Rectal smooth muscle tissue (tissue), 1 donor: ENCODE measurements around the gene CDT1.

Source experiments
- H3K27ac ChIP-seq: one replicate; pipeline ENCODE4 v1.7.0; 2013; ENCODE audit warnings: low read depth, low read length, inconsistent platforms
- H3K27me3 ChIP-seq: one replicate; pipeline ENCODE4 v1.7.0; 2013; ENCODE audit warnings: low read length; ENCODE audit not compliant: control insufficient read depth, insufficient read depth
- H3K36me3 ChIP-seq: one replicate; pipeline ENCODE4 v1.7.0; 2013; ENCODE audit warnings: low read length; ENCODE audit not compliant: control insufficient read depth, insufficient read depth
- H3K4me1 ChIP-seq: one replicate; pipeline ENCODE4 v1.7.0; 2013; ENCODE audit warnings: low read length; ENCODE audit not compliant: control insufficient read depth, insufficient read depth
- H3K4me3 ChIP-seq: one replicate; pipeline ENCODE4 v1.7.0; 2013; ENCODE audit warnings: low read length
- H3K9ac ChIP-seq: one replicate; pipeline ENCODE4 v1.7.0; 2013; ENCODE audit warnings: low read length

The CDT1 gene

DNA sequence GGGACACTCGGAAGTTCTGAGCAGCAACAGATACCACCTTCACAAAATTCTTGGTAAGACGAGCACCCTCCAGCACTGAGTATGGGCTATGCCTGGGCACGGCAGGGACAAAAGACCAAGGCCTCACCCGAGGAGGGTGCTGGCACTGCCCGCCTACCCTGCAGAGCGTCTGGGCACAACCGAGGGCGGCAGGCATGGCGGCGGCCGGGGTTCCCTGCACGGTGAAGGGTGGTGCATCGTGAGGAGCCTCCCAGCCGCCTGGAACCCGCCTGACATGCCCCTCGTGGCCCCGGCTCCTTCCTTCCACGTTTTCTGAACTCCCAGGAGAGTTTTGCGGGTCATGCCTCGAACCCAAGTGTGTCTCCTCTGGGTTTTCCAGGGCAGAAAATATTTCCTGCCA is 34.2 kb downstream of the CDT1 start:
- Histone ChIP-seq H3K4me3 (no peak overlapping the region), H3K36me3 (peaks cover 15% of the 10 kb centered on the region), H3K4me1 (no peaks in the 10 kb centered on the region), H3K9ac (no peak overlapping the region), H3K27ac (no peak overlapping the region), H3K27me3 (no peaks in the 10 kb centered on the region)

DNA sequence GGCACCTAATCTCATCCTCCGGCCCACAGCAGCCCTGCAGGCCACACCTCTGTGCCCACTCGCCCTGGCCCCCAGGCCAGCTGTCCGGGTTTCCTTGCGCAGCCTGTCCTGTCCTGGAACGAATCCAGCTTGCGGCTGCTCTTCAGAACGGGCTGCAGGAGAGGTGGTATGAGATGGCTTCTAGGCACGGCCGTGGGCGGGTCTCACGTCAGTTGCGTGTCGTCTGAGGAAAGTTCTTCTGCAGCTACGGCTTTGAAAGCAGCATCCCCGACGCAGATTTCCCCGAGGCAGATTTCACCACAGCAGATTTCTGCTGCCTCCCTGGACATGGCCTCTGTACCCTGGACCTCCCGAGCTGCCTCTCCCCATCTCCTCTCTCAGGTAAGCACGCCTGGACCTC is 35.0 kb downstream of the CDT1 start:
- Histone ChIP-seq H3K27me3 (no peaks in the 10 kb centered on the region), H3K4me3 (no peak overlapping the region), H3K9ac (no peak overlapping the region), H3K4me1 (no peaks in the 10 kb centered on the region), H3K27ac (no peak overlapping the region), H3K36me3 (peaks cover 15% of the 10 kb centered on the region)

DNA sequence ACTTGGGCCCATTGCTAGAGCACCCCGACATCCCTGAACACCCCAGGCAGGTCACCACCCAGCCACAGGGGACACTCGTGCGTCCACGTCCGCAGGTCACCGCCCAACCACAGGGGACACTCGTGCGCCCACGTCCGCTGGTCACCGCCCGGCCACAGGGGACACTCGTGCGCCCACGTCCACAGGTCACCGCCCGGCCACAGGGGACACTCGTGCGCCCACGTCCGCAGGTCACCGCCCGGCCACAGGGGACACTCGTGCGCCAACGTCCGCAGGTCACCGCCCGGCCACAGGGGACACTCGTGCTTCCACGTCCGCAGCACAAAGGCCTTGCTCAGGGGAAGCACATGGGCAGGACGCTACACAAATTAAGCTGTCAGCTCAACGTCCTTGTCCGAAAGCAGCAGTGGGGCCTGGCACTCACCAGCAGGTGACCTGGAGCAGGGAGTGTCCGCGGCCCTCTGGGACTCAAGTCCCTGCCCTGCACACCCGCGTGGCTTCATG is 35.5 kb downstream of the CDT1 start:
- peaks cover 15% of the 10 kb centered on the region for H3K36me3 ChIP-seq

DNA sequence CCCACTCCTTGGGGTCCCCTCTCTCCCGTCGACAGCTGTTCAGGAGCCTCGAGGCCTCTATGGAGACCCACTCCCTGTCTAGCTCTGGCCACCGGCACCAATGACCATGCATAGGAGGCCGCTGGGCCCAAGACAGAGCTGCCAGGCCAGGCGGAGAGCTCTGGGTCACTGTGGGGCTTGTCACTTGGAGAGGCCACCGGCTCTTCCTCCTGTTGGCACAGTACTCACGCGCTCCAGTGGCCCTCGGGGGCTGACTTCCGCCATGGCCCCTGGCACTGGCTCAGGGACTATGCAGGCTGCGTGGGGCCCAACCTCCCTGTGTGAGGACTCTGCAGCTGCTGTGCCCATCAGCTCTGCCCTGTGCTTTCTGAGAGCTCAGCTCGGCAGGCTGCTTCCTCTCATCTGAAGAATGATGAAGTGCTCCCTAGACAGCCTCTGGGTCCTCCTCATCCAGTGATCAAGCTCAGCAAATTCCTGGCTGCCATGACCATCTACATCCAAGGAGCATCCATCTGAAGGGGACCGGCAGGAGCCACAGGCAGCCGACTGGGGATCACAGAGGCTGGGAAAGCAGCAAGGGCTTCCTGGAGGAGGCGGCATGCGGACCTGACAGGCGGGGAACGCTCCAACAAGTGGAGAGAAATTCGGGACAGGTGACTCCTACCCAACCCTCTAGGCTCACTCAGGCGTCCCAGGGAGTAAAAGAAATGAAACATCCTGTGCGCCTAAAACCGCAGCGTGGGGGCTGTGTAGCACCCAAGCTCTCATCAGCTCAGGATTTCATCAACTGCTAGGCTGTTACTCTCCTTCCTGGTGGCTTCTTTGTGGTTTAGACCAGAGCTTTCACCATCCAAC is 36.4 kb downstream of the CDT1 start:
- Histone ChIP-seq H3K9ac (no peak overlapping the region), H3K4me1 (no peaks in the 10 kb centered on the region), H3K4me3 (no peak overlapping the region), H3K27me3 (no peaks in the 10 kb centered on the region), H3K27ac (no peak overlapping the region), H3K36me3 (peaks cover 13% of the 10 kb centered on the region)

More for the DNA sequence above, 35.5 kb downstream of the CDT1 start:
- Histone ChIP-seq H3K4me1 (no peaks in the 10 kb centered on the region), H3K4me3 (no peak overlapping the region), H3K27me3 (no peaks in the 10 kb centered on the region), H3K9ac (no peak overlapping the region), H3K27ac (no peak overlapping the region)

DNA sequence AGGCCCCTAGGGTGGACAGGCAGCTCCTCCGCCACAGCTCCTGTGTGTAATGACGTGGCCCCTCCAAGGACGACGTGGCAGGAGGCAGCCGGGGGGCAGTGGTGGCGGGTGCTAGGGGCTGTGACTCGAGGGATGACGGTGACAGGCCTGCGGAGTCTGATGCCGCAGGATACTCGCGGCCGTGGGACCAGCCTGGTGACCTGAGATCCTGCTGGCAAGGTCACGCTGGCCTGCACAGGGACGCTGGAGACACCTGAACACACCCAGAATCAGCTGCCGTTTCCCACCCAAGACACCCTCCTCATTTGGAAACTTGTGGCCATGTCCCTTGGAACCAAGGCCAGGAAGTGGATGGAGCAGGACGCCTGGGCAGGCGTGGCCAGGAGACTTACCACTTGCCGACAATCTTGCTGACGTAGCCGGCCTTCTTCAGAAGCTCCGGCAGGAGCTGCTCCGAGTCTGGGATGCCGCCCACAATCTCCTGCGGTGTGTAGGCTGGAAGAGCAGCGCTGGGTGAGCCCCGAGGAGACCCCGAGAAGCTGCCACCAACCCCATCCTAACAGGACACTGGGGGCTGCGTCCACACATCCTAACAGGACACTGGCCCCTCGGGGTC is 37.1 kb downstream of the CDT1 start:
- Histone ChIP-seq H3K4me1 (no peaks in the 10 kb centered on the region), H3K4me3 (no peak overlapping the region), H3K36me3 (peaks cover 9% of the 10 kb centered on the region), H3K9ac (no peak overlapping the region), H3K27me3 (no peaks in the 10 kb centered on the region), H3K27ac (no peak overlapping the region)

DNA sequence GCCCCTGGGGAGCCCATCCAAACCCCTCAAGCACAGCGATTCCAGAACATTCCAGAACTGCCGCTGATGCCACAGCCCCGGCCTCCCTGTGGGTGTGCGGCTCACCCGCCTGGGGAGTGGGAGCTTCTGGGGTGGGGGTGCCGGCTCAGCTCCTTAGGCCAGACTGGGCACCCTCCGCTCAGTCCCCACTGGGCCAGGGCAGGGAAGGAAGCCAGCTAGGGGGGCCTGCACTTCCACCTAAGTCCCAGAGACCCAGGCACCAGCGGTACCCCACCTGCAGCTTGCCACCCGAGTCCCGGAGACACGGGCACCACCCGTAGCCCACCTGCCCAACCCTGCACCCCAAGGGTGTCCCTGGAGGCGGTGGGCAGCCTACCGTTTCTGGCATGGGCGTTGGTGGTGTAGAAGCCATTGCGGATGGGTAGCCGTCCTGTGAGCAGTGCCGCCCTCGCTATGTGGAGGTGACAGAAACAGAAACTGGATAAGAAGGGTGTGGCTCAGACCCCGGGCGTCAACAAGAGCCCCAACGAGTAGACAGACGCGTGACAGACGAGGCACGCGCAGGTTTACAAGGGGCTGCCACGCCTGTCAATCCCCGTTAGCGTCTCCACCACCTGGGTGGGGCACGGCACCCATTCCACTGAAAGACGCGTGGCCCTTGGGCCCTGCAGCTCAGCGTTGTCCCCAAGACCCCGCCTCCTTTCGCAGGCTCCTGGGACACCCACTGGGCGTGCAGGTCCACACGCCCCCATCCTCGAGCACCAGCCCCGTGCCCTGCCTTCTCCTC is 38.1 kb downstream of the CDT1 start:
- Histone ChIP-seq H3K27me3 (no peaks in the 10 kb centered on the region), H3K4me1 (no peaks in the 10 kb centered on the region), H3K27ac (no peak overlapping the region), H3K4me3 (no peak overlapping the region), H3K9ac (no peak overlapping the region), H3K36me3 (peaks cover 9% of the 10 kb centered on the region)

DNA sequence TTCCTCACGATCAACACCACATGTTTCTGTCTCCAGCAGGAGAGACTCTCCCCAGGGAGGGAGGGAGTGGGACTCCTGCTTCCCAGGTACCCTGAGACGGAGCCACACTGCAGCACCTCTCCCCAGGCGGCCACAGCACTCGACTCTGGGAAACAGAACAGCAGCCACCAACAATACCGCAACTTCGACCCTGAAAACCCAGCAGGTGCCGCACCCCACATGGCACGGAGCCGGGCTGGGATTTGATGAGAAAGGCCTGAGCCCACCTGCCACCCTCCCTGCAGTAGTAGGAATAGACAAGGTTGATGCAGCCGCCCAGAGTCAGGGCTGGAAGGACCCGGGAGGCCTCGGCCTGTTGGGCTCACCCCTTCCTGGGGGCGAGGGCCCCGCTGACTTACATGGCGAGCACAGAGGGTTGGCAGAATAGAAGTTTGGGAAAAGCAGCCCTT is 38.7 kb downstream of the CDT1 start:
- Histone ChIP-seq H3K27ac (no peak overlapping the region), H3K36me3 (peaks cover 9% of the 10 kb centered on the region), H3K4me1 (no peaks in the 10 kb centered on the region), H3K4me3 (no peak overlapping the region), H3K9ac (no peak overlapping the region), H3K27me3 (no peaks in the 10 kb centered on the region)

DNA sequence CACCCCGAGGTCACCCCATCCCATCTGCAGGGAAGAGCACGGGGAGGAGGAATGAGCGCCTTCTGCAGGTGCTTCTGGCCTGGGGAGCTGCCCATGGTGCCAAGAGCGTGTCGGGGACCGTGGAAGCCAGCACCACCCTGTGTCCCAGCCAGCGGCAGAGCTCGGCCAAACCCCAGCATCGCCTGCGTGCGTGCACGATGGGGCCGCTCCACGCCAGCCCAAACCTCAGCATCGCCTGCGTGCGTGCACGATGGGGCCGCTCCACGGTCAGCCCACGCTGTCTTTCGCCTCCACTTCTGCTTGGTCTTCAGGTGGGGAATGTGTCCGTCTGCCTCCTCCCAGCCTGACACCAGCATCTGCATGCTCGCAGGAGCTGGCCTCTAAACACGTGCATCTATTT is 39.2 kb downstream of the CDT1 start:
- H3K36me3 ChIP-seq: peaks cover 9% of the 10 kb centered on the region
- H3K9ac ChIP-seq: no peak overlapping the region
- no peak overlapping the region for H3K4me3 ChIP-seq
- no peak overlapping the region for H3K27ac ChIP-seq
- no peaks in the 10 kb centered on the region for H3K4me1 ChIP-seq
- H3K27me3 ChIP-seq: no peaks in the 10 kb centered on the region

DNA sequence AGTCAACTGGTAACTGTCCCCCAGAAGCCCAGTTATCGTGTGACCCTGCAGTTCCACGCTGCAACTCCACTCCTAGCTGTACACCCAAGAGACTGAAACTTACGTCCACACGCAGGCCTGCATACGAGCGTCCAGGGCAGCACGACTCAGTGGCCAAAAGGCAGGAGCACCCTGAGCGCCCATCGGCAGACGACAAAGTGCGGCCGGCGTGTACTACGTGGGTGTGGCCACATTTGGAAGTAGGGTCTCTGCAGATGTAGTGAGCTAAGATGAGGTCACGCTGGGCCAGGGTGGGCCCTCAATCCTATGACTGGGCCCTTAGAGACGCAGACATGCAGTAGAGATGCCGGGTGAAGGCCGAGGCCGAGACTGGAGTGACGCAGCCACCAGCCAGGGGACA is 39.7 kb downstream of the CDT1 start:
- Histone ChIP-seq H3K27me3 (no peaks in the 10 kb centered on the region), H3K9ac (no peak overlapping the region), H3K4me3 (no peak overlapping the region), H3K4me1 (no peaks in the 10 kb centered on the region), H3K36me3 (peaks cover 9% of the 10 kb centered on the region), H3K27ac (no peak overlapping the region)

DNA sequence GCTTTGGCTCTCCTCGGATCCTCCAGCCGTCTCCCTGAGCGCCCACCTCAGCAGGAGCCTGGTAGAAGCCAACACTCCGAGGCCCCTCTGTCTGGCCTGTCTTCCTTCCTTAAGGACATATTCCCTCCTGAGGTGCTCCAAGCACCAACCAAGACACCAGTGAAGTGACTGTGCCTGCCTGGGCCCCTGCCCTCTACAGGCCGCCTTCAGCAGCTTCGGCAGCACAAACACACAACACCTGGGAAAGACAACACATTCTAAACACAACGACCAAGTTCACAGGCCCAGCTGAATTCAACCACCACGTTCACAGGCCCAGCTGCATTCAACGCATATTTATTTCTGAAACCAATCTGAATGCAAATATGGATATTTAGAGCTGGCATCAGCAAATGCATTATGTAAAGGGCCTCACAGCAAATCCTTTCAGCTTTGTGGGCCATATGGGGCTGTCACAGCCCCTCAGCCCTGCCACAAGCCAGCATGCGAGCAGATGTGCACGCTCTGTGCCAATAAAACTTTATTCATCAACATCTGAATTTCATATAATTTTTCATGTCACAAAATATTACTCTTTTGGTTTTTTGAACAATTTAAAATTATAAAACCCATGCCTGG is 40.9 kb downstream of the CDT1 start:
- H3K27ac ChIP-seq: no peak overlapping the region

DNA sequence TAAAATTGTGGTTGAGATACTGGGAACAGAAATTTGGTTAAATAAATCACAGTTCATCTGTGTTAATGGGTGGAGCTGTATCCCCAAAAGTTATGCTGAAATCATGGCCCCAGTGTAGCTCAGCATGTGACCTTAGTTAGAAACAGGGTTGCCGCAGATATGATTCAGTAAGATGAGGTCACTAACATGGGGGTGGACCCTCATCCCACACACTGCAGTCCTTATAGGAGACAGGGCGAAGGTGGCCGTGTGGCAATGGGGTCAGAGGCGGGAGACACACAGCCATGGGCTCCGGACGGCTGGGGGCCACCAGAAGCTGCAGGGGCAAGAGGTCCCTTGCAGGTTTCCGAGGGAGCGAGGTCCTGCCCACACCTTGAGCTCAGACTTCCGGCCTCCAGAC is 42.5 kb downstream of the CDT1 start:
- Histone ChIP-seq H3K4me1 (no peaks in the 10 kb centered on the region), H3K27ac (no peak overlapping the region), H3K36me3 (no peaks in the 10 kb centered on the region), H3K27me3 (no peaks in the 10 kb centered on the region), H3K4me3 (no peak overlapping the region), H3K9ac (no peak overlapping the region)

More for the DNA sequence above, 40.9 kb downstream of the CDT1 start:
- H3K36me3 ChIP-seq: peaks cover 6% of the 10 kb centered on the region
- no peak overlapping the region for H3K4me3 ChIP-seq
- no peaks in the 10 kb centered on the region for H3K27me3 ChIP-seq
- H3K4me1 ChIP-seq: no peaks in the 10 kb centered on the region
- H3K9ac ChIP-seq: no peak overlapping the region

DNA sequence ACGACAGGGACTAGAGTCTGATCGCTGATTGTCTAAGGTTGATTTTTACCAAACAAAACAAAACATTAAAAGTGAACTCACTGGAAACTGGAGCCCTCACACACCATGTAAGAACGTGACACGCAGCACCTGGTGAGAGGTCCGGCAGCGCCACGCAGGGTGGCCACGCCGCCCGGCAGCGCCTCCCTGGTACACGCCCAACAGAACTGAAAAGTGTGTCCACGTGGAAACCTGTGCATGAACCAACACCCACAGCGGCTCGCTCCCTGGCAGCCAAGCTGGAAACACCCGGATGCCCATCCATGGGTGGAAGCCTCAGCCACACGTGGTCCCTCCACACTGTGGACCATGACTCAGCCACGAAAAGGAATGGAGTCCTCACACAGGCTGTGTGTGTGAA is 44.1 kb downstream of the CDT1 start:
- no peak overlapping the region for H3K27ac ChIP-seq
- no peaks in the 10 kb centered on the region for H3K4me1 ChIP-seq
- H3K9ac ChIP-seq: no peak overlapping the region
- H3K36me3 ChIP-seq: no peaks in the 10 kb centered on the region
- no peaks in the 10 kb centered on the region for H3K27me3 ChIP-seq
- no peak overlapping the region for H3K4me3 ChIP-seq
